Measurements from ENCODE around the gene SLC2A13.

Gene SLC2A13

DNA sequence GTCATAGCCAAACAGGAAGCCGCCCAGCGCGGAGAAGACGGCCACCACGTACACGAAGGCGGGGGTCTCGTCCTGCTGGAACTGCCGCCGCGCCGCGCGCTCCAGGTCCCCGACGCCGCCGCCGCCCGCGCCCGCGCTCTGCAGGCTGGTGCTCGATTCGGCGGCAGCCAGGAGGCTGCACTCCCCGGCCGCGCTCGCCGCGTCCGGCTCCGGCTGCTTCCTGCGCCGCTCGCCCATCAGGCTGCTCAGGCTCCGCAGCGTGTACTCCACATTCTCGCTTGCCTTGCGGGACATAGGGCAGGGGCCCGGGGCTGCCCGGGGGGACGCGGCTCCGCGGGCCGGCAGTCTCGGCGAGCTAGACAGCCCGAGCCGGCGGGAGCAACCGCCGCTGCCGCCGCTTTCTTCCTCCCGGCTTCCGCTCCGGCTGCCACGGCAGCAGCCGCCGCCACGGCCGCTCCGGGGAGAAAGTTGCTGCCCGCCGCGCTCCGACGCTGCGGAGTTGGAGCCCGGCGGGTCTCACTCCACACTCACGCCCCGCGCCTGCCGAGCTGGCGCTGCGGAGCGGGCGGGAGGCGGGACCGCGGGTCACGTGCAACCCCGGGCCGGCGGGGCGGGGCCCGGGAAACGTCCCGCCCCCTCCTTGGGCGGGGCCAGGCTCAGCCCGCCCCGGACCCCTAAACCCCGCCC lies at the start of gene SLC2A13:
SLC2A13 (minus strand) TSS at position 567 of the 687 bp plus-strand sequence; CDS start at position 294, 273 bp downstream.
- peak; percentile 97 for DNase-seq (ENCODE audit: low spot score)

DNA sequence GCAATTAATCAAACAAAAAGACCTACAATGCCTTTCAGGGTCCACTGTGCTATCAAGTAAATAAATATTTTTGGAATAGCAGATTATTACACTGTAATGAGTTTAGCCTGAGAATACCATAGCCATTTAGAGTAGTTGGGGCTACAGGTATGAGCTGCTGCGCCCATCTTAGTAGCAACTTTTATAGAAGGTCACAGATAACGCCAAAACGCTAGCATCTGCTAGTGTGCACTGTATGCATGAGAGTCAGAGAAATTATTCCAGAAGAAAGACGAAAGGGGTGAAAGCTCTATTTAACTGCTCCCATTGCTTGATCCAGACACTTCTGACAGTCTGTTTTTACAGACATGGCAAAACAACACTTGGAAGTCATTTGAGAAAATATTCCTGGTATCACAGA lies 48.5 kb upstream of the SLC2A13 start:
- no peak for DNase-seq (ENCODE audit: low spot score)

DNA sequence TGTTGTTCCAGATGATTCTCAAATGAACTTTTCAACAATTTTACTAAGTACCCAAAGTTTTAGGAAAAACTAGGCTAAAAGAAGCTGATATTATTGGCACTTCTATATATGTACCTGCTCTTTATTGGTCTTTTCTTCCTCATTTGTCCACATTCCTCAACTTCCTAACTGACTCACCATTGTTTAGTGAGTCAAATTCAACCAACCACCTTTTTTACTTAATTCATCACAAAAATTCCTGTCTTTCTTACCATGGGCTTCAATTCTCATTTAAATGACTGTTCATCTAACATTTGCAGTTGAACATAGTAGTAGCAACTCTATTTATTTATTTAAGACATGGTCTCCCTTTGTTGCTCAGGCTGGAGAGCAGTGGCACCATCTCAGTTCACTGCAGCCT lies 47.6 kb upstream of the SLC2A13 start:
- DNase-seq (ENCODE audit: low spot score) = no peak

DNA sequence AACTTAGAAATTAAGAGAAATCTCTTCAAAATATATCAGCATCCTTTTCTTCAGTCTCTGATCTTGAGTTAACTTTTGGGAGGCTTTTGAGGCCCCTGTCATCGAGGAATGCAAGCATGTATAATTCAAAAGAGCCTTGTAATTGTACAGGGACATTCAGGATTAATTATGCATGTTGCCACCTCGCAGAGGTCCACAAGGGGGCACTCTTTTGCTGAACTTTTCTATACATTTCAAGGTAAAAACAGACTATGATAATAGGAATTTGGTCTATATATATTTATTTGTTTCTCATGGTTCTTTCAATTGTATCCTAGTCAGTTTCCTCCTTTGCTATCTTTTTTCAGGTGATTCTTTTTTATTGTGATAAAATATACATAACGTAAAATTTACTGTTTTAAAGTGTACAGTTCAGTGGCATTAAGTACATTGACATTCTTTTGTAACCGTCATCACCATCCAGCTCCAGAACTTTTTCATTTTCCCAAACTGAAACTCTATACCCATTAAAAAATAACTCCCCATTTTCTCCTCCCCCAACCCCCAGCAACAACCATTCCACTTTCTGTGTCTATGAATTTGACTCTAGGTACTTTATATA lies 47.0 kb upstream of the SLC2A13 start:
- peak; percentile 7 for DNase-seq (ENCODE audit: low spot score)

DNA sequence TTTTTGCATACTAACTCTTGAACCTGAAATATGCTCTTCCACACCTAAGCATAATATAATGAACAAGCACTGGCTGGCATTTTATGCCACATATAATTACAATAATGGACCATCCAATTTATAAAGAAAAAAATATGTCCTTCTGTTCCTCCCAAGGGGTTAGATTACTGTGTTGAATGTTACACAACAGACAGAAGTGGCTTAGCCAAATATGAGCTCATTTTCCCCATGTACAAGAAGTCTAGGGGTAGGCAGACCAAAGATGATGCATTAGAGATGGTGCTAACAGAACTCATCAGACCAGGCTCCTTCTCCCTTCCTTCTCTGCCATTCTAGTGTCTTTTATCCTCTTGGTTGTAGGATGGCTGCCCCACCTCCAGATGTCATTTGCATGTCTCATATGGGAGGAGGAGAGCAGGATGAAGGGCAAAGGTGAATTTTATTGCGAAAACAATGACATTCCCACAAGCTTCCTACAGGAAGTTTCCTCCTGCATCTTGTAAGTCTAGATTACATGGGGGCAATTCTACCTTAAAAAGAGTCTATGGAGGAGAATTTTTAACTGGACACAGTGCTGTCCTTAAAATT lies 43.9 kb upstream of the SLC2A13 start:
- no peak for DNase-seq (ENCODE audit: low spot score)

DNA sequence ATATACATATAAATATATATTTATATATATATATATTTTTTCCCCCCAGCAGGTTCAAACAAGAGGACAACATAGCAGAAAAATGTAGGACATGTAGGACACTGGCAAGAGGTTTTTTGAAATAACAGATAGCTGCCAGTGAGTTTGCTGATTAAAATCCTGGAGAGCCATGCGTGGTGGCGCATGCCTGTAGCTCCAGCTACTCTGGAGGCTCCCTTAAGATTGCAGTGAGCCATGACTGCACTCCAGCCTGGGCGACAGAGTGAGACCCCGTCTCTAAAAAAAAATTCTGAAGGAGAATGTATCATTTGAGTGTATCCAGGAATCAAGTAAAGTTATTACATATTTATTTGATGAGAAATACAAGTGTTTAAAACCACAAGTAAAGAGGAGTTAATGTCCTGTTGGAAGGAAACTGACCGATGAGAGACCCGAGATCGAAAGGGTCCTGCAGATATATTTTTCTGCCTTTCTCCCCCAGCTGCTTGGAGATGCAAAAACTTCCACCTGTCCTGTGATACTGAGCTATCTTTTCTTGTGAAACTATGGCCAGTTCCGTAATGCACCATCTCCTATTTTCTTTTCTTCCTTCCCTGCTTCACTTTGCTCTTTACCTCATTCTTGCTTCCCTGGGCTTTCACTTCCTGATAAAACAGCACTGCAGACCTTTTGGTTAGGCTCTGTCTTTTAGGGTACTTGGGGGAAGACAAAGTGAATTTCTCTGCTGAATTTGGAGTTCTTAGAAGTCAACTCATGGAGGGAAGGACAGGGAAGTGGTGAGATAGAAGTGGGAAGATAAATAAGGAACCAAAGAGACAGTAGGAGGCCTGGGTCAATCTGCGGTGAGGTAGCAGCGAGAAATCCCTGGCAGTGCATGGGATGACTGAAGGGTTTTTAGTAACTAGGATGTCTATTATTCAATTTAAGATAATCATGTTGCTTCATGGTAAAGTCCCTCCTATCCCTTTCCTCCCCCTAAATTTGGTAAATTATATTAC lies 41.2 kb upstream of the SLC2A13 start:
- DNase-seq (ENCODE audit: low spot score) = no peak

DNA sequence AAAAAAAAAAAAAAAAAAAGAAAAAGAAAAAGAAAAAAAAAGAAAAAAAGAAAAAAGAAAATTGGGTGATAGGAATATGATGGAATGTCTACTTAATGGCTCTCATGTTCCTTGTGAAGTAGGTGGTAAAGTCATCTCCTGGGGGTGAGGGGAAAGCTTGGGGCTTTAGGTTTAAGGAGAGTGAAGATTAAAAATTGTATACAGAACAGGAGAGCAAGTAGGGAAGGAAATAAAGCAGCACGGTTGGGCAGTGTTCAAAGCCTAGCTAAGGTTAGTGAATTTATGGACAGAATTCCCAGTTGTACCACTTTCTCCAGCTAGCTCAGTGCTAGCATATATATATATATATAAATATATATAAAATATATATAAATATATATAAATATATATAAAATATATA lies 40.0 kb upstream of the SLC2A13 start:
- DNase-seq (ENCODE audit: low spot score) = no peak

DNA sequence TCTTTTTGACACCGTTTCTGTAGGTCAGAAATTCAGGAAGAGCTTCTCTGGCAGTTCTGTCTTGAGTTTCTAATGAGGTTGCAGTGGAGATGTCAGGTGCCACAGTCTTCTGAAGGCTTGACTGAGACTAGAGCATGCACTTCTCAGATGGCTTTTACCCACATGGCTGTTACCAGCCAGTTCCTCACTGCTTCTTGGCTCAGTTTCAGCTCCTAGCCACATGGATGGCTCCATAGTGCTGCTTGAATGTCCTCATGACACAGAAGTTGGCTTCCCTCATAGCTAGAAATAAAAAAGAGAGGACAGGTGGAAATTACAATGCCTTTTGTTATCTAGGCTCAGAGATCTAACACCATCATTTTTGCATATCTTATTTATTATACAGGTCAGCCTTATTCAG lies 38.1 kb upstream of the SLC2A13 start:
- DNase-seq (ENCODE audit: low spot score) = no peak

DNA sequence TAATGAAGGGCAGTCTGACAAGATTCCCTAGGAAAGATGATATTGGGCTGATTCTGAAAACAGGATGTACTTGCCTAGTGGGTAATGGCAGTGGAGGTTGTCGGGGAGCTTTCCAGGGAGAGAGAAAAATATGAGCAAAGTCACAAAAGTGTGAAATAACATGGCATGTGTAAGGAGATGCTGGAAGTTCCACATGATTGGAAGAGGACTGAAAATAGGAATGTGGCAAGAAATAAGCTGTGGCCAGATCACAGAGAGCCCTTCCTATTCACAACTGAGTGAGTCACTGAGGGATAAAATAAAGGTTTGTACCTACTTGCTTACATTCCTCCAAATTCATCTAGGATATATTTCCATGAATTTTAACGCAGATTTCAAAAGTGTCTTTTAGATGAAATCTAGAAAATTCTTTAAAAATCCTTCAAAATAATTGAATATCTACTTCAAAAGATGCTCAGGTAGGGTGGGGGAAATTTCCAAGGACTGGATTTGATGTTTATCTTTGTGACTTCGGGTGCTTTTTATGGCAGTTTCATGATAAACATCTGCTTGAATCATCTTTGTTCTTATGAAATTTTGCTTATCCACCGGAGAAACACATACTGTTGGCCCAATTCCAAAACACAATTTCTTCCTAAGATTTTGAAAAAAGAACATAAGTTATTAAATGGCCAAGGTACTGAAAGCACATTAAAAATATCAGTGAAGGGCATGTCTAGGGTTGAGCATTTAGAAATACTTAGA lies 36.3 kb upstream of the SLC2A13 start:
- no peak for DNase-seq (ENCODE audit: low spot score)

DNA sequence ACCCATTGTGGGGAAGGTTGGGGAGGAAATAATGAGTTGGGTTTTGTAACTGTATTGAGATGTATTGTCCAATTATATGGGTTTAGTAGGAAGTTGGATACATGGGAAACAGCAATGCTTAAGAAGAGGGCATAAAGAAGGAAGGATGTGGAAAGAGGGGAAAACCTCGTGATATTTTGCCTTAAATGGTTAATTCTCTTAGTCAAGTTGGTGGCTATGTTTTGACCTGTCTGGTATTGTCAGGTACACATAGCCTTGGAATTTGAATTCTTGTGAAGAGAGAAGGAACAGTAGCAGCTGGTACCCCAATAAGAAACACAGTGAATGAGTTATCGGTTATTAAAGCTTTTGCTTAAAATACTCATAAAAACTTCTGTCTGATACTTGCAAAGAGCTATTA lies 32.6 kb upstream of the SLC2A13 start:
- DNase-seq (ENCODE audit: low spot score) = no peak

DNA sequence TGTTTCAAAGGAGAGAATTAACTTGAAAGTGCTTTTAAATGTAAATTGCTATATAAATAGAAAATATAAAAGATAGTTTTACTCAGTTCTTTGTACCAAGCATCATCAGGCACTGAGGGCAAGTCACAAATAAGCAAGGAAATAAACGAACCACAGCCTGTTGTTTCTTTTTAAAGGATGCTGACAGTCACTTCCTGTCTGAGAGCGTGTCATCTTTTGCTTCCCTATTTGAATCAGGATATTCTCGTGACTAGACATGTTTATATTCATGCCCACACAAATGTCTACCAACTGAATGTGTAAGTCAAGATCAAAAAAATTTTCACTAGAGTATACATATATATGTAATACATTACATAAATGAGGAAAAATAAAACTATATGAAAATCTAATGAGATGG lies 31.4 kb upstream of the SLC2A13 start:
- DNase-seq (ENCODE audit: low spot score) = no peak

DNA sequence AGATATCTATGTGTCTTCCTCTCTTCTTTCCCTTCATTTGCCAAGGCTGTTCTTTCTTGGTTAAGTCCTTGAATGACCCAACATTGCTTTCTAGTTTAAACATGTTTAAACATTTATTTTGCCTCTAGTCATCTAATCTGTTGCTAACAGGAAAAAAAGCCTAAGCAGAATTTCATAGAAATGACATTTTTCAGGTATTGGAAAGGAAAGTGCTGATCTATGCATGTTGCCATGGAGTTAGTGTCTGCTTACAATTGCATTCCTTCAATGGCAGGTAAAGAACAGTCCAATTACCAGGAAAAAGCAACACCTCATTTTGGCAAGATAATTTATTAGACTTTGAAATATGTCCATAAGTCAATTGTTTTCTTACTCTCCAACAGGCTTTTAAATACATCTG lies 21.5 kb upstream of the SLC2A13 start:
- no peak for DNase-seq (ENCODE audit: low spot score)

DNA sequence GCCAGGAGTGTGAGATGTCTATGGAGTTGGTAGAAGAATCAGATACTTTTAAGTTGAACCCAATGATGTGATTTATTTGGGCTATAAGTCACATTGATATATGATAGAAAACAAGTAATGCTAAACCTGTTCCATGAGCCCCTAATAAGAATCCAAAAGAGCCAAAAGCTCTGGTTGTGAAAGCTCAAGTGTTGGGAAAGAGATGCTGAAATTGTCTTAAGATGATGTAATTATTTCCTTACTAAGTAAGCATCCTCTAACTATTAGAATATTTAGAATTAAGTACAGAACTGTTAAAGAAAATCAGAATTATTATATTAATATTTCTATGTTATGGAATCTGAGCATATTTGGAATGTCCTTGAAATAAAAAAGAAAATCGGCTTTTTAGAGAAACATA lies 17.6 kb upstream of the SLC2A13 start:
- DNase-seq (ENCODE audit: low spot score) = no peak

DNA sequence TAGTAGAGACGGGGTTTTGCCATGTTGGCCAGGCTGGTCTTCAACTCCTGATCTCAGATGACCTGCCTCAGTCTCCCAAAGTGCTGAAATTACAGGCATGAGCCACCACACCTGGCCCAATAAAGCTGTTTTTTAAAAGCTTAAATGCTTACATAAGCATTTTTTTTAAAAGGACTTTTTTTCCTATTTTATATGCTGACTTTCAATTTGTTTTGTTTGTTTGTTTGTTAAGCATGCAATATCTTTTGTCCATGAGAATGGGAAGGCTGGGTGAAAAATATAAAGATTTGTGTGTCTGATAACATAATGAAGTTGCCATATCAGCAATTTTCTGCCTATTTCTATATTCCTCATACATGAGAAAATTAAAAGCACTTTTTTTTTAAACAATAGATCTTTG lies 17.0 kb upstream of the SLC2A13 start:
- DNase-seq (ENCODE audit: low spot score) = no peak

DNA sequence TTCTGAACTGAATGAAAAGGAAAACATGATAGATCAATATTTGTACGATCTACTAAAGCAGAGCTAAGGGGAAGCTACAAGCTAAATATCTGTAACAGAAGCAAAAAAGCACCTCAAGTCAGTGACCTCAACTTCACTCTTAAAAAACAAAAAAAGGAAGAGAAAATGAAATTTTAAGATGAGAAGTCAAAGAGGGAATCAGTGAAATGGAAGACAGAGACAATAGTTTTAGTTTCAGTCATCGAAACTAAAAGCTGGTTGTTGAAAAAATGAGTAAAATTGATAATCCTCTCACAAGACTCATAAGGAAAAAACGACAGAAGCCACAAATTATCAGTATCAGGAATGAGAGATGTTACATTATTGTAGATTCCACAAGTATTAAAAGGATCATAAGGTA lies 11.9 kb upstream of the SLC2A13 start:
- DNase-seq (ENCODE audit: low spot score) = no peak

DNA sequence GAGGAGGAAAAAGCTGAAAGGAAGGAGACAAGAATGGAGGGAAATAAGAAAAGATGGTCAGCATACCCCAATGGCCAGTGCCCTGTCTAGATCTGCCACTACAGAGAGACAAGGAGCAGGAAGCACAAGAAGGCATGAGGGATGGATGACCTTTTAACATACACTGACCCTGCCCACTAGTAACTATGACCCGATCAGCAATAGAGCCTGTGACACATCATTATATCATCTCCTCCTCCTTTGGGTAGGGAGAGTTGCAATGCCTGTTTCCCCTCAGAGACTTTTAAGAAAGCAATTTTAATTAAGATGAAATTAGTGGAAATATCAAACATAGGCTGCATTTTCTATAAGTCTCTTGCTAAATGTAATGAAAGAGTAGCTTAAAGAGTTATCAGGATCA lies 4.7 kb upstream of the SLC2A13 start:
- no peak for DNase-seq (ENCODE audit: low spot score)

DNA sequence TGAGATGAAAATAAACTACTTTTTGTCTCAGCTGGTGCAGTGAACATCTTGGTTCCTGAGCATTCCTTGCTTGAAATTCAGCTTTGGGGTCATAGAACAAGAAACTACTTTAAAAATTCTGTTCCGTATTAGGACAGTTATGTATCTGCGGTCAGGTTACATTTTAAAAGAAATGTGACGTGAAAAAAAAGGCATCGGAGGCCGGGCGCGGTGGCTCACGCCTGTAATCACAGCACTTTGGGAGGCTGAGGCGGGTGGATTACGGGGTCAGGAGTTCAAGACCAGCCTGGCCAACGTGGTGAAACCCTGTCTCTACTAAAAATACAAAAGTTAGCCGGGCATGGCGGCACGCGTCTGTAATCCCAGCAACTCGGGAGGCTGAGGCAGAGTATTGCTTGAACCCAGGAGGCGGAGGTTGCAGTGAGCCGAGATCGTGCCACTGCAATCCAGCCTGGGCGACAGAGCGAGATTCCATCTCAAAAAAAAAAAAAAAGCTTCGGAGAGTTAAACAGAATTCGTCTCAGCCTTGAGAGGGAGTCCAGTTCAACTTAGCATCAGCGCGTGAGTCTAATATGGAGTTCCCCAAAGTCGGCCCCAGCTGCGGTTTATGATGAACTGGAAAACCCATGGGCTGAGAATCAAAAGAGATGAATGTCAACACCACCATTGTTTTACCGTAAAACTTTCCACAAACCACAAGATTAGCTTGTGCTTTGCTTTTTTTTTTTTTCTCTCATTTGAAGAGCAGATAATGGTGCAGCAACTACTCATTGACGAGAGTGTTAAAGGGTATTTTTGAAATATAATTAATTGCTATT lies 2.1 kb upstream of the SLC2A13 start:
- no peak for DNase-seq (ENCODE audit: low spot score)

DNA sequence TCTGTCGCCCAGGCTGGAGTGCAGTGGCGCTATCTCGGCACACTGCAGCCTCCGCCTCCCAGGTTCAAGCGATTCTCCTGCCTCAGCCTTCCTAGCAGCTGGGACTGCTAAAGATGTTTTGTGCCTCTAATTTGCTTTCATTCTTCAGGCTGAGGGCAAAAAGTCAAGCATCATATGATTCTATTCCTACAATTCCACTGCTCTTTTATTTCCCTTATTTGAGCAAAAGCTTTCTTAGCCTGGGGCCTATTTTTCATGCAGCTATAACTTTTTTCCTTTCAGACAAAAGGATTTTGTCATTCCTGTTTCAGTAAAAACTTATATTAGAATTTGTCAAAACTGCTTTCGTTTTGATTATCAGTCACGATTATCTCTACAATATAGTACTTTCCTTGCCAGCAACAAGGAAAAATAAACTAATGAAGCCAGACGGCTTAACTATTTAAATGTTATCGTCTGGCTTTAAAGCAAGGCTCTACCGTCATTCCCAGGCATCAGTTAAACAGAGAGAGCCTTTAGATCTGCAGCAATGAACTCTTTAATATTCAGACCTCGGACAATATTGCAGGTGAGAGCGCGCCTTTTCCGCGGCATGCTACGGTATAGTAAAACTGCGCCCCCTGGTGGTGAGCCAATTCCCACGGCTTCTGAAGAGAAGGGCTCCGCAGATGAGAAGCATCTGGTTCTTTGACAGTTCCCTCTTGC lies 1.4 kb upstream of the SLC2A13 start:
- peak; percentile 77 for DNase-seq (ENCODE audit: low spot score)

DNA sequence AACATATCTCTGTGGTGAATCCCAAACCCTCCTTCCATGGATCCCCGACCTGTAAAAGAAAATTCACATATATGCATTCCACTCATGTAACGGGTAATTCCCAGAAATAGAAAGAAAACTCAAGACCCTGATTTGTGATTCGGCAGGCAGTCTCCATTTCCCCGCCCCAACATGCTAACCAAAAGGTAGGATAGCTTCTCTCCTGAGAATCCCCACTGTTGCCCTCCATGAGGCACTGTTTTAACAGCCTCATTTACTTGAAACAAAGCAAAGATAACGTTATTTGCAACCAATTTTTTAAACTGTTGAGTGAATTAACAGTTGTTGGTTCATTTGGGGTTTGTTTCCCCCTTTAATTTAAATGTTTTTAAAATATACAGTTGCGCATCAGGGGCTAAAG lies 774 bp upstream of the SLC2A13 start:
- no peak for DNase-seq (ENCODE audit: low spot score)

DNA sequence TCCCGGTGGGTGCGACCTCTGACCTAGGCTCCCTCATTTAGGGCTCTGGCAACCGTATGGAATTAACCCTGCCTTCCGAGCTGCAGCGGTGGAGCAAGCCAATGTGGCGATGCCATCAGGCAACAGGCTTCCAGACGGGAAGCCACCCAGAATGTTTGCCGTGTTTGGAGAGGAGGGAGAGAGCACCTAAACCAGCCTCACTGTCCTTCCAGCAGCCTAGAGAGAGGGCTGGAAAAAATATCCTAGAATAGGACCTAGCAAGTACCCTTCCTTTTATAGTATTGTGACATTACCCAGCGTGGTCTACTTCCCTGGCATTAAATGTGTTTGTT lies 287 bp upstream of the SLC2A13 start:
- no peak for DNase-seq (ENCODE audit: low spot score)

DNA sequence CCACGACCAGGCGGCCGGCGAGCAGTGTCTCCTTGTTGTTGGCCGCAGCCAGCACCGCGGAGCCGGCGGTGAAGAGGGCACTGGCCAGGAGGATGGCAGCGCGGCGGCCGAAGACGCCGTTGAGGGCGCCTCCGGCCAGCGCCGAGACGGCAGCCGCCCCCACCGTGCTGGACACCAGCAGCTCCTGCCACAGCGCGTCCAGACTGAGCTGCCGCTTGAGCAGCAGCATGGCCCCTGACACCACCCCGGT lies 691 bp downstream of the SLC2A13 start:
- DNase-seq (ENCODE audit: low spot score) = no peak

Data from GM03348 (cell line).